HG02571 (cell line): Measurements from ENCODE around the gene IRX3.

ENCODE experiments used
- ATAC-seq: cut with Tn5 transposase; IDR thresholded peaks from one replicate; pipeline ENCODE4 v1.9.1; 2021; ENCODE audit warnings: mild to moderate bottlenecking, moderate library complexity; ENCODE audit not compliant: unreplicated experiment

Gene IRX3

GRCh38 chr16:54291656-54292487, 5.3 kb upstream of the IRX3 start:
- ATAC-seq = no peak

GRCh38 chr16:54290833-54291655, 4.5 kb upstream of the IRX3 start:
- no peak for ATAC-seq

- no peak for ATAC-seq
Measured at GRCh38 chr16:54289945-54290832, 3.6 kb upstream of the IRX3 start.

DNA sequence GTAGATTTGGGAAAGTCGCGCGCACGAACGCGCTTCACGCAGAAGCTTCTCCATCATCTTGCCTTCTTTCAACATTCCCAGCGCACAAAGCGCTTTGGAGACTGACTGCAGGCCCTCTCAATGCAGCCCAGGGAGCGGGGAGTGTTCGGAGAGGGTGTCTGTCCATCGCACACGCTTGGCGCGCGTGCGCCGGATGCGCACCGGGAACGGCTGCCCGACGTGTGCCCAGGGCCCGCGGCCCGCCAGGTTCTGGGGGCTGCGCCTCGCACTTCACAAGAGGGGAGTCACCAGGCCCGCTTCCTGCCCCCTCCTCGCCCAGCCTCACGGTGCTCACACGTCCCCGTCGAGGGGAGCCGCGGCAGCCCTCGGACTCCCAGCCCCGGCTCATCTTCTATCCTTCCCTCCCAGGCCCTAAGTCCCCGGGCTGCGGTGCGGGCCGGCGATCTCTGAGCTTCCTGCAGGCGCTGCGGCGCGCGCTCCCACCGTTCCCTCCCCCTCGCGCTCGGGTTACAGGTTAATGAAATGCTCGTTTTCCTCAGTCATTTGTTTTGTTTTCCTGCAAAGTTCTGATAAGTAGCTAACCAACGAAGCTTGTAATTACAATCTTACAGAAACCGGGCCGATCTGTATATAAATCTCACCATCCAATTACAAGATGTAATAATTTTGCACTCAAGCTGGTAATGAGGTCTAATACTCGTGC, 2.8 kb upstream of the IRX3 start:
- no peak for ATAC-seq

GRCh38 chr16:54288835-54289241, 2.3 kb upstream of the IRX3 start:
- ATAC-seq = no peak

DNA sequence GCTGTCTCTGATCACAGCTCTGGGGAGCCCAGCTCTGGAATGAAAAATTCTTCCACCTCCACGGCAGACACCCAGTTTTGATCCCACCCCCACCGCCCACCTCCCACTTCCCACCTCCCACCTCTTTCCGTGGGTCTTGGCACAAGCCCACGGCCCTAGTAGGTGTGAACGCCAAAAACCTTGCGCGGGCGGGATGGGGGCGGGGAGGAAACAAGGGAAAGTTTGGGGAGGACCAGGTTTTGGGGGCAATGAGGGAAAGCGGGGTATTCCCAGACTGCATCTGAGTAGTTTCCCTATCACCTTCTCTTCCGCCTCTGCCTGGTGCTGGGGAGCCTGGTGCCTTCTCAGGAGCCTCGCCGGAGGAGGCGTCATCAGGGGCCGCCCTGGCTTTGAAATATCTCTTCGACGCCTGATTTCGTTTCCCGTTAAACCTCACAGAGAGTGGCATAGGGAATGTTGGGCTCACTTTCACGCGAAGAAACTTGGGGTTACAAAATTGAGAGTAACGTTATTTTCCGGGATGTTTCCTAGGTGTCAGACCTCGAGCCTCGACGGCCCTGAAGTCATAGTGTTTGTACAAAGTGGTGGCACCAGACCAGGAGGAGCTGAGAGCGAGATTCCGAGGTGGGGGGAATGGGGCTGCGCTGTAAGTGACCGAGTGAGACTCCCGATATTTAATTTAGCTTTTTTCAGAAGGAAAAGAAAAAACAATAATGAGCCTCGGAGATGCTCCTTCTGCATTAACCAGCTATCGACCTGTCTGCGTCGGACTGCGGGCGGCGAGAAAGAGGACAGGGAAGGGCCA, 1.6 kb upstream of the IRX3 start:
- no peak for ATAC-seq

DNA sequence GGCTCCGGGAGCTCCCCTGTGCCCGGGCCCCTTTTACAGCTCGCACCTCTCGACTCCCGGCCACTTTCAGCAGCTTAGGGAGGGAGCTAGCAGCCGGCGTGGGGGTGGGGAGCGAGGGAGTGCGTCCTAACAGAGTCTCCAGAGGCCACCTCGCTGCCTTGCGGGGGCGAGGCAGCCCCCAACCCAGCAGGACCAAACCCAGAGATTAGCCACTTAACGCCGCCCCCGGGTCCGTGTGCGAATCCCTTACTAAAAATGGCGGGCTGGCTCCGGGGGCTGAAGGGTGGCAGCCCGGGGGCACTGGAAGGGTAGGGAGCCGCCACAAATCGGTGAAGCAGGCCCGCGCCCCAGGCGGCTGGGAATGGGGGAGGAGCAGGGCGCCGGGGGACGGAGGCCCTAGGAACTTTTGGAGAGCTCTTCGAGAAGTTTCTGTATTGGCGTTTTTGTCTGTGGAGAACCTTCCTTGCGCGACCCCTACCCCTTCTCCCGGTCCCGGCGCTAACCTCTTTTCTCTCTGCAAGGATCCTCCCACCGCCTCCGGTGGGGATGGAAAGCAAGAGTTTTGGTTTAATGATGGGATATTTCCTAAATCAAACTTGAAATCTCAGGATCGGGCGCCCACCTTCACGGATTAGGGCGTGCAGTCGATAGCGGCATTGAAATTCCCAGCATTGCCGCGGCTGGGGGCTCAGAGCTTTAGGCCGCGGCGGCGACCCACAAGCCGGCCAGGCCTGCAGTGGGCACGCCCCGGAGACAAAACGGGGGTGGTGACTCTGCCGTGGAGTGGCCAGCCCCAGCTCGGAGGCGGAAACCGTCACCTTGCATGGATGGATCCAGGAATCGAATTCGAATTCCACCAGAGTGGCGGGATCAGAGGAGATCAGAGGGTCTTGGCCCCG, 793 bp upstream of the IRX3 start:
- ATAC-seq = no peak

- no peak for ATAC-seq
Measured at GRCh38 chr16:54286090-54286365, 559 bp downstream of the IRX3 start.

- no peak for ATAC-seq
Measured at GRCh38 chr16:54285414-54286089, 1.0 kb downstream of the IRX3 start.

- ATAC-seq = no peak
Measured at GRCh38 chr16:54284931-54285413, 1.6 kb downstream of the IRX3 start.

- no peak for ATAC-seq
Measured at GRCh38 chr16:54284319-54284930, 2.2 kb downstream of the IRX3 start.

DNA sequence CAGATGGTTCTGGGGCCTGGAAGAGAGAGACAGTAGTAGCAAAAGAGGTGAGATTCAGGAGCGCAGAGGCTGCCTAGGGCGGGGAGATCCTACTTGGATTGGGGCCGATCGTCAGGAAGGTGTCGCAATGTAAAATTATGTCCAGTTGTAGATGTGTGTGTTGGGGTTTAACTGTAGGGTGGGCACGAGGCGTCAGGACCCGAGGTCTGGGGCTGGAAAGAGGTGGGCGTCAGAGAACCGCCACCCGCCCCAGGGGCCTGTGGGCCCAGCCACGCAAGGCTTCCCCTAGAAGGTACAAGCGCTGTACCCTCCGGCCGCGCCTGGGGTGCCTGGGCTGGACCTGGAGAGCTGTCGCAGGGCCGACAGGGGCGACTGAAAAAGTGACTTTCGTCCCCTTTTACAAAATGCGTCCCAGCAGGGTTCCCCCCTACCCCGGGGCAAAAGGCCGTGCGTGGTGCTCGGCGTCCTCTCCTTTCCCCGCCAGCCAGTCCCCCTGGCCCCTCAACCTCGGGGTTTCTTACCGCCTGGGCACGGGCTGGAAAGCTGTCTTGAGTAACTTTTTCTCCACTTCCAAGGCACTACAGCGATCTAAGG, 2.8 kb downstream of the IRX3 start:
- ATAC-seq = no peak

GRCh38 chr16:54282928-54283724, 3.5 kb downstream of the IRX3 start:
- no peak for ATAC-seq

DNA sequence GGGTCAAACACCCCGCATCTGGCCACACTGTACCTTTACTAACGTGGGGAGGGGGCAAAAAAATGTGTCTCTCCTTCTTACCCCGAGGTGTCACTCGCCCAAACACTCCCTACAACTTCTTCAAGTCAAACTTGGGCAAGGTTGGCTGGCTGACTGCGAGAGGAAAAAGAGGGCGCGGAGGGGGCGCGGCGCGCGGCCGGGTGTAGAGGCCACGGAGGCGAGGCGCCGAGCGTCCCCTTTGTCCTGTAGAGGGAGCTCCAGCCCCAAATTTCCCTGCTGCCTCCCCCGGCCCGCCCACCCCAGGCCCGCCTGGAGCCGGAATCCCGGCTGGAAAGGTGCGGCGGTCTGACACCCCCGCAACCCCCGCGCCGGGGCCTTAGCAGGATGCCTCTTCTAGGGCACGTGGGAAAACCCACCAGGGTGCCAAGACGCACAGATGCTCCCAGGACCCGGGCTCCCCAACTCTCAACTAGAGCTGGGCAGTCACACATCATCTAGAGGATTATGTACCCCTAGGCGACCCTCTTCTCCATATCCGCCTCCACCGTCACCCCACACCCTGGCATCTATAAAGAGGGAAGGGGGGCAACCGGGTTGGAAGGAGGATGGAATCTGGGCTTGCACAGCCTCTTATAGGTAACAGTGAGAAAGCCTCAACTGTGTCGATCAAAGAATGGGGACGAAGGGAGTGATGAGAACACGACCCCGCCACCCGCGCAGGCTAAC, 4.2 kb downstream of the IRX3 start:
- ATAC-seq = no peak

DNA sequence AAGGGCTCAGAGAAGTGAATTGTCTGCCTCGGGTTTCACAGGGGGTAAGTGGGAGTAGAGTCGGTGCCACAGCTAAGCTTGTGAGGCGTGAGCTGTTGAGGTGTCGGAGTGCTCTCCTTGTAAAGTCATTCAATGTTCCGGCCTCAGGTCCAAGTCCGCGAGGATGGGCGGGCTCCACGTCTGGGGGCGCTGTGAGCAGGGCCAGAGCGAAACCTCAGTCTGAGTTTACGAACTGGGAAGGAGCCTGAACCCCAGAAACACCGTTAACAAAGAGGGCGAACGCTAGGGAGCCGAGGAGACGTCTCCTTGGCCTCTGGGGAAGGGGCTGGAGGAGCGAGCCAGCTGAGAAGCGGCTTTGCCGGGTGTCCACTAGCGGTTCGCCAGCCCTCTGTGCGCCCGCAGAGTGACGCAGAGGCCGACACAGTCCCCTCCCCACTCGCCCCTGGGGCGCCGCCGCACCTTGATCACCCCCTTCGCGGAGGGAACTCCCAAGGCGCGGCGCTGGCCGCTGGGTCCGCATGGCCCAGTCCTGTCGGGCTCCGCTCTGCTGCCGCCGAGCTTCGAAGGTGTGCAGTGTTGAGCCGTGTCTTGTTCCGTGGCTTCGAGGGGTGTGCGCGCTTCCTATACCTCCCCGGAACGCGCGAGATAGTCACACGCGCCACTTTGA, 4.9 kb downstream of the IRX3 start:
- no peak for ATAC-seq
